ENCODE results near the gene SENP8. TPM values are rescaled to one million over a fixed set of nuclear protein-coding genes. Genes with fewer than 3 reads are reported as not detected.

The SENP8 gene
- total RNA-seq, 1 experiment from 2014 or later = 4.8 TPM

DNA sequence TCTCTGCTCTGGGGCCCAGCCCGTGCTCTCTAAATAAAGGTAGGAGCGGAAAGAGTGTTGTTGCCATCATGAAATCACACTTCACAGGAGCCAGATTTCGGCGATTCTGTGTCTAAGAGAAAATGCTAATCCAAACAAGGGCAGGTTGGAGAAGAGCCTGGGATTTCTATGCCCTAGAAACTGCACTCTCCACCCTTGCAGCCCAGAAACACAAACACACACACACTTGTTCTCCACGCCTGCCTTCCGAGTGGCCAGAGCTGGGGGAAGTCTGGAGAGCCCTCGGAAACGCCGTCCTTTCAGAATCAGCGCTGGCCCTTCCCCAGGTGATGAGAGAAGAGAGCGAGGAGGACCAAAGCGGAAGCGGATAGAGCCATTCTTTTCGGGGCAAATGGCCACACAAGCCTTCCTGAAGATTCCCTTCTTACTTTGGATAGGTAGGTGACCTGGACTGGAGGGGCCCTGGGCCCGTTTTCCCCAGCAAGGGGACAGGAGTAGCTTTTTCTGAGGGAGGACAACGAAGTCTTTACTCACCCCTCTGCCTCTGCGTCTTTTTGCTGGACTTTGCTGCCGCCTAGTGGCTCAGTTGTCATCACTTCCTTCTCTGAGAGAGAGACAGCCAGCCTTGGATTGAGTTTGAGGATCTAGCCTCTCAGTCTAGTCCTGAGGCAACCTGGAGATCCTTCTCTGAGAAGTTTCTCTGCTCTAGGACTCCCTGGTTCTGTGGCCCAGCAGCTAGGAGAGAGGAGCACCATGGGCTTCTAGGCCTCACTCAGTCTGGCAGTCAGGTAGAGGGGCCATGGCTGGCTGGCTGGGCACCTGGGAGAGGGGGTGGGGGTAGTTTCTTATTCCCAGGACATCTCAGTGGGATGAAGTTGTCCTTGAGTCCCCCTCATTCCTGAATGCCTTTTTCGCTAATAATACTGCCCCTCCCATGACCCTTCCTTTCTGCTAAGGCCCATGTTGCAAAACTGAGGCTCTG lies 37.7 kb downstream of the SENP8 start:
- peak; percentile 83 for DNase-seq
- H3K36me3 ChIP-seq (replicated peaks; ENCODE audit: control insufficient read depth, insufficient read depth, low read length) = no peaks in the 10 kb centered on the region
- no peaks in the 10 kb centered on the region for H3K27me3 ChIP-seq (ENCODE audit: control insufficient read depth, insufficient read depth, low read length)
- H3K4me3 ChIP-seq (ENCODE audit: insufficient read depth, low read depth, low read length) = no peak overlapping the region

DNA sequence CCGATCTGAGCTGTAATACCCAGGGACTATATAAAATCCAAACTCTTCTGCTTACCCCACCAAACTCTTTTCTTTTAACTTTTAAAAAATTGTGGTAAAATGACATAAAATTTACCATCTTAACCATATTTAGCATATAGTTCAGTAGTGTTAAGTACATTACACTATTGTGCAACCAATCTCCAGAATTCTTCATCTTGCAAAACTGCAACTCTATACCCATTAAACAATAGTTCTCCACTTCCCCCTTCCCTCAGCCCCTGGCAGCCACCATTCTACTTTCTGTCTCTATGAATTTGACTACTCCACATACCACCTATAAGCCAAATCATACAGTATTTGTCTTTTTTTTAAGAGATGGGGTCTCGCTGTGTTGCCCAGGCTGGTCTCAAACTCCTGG lies 38.7 kb downstream of the SENP8 start:
- H3K27me3 ChIP-seq (ENCODE audit: control insufficient read depth, insufficient read depth, low read length) = no peaks in the 10 kb centered on the region
- no peak overlapping the region for H3K4me3 ChIP-seq (ENCODE audit: insufficient read depth, low read depth, low read length)
- no peaks in the 10 kb centered on the region for H3K36me3 ChIP-seq (replicated peaks; ENCODE audit: control insufficient read depth, insufficient read depth, low read length)
- DNase-seq = no peak

DNA sequence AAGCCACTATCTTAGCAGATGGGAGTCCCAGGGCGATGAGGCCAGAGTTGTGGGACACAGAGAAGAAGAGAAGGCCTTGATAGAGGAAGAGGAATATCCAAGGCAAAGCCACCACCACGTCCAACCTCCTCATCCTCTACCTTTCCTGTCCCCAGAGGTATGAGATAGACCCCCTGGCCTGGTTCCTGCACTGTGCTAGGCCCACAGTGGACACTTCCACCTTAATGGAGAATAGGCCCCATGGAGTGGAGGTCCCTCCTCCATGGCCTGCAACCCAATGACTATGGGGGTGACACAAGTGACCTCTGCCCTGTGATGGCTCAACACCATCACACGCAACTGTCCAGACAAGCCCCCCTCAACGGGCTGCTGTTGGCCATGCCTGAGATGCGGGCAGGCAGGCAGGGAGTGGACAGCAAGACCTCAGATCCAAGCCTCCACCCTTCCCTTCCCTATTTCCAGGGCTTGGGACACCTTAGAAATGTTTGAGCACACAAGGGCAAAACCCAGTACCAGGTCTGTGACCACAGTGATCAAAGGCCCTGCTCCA lies 42.6 kb downstream of the SENP8 start:
- no peaks in the 10 kb centered on the region for H3K36me3 ChIP-seq (replicated peaks; ENCODE audit: control insufficient read depth, insufficient read depth, low read length)
- H3K4me3 ChIP-seq (ENCODE audit: insufficient read depth, low read depth, low read length) = no peak overlapping the region
- no peaks in the 10 kb centered on the region for H3K27me3 ChIP-seq (ENCODE audit: control insufficient read depth, insufficient read depth, low read length)
- no peak for DNase-seq

DNA sequence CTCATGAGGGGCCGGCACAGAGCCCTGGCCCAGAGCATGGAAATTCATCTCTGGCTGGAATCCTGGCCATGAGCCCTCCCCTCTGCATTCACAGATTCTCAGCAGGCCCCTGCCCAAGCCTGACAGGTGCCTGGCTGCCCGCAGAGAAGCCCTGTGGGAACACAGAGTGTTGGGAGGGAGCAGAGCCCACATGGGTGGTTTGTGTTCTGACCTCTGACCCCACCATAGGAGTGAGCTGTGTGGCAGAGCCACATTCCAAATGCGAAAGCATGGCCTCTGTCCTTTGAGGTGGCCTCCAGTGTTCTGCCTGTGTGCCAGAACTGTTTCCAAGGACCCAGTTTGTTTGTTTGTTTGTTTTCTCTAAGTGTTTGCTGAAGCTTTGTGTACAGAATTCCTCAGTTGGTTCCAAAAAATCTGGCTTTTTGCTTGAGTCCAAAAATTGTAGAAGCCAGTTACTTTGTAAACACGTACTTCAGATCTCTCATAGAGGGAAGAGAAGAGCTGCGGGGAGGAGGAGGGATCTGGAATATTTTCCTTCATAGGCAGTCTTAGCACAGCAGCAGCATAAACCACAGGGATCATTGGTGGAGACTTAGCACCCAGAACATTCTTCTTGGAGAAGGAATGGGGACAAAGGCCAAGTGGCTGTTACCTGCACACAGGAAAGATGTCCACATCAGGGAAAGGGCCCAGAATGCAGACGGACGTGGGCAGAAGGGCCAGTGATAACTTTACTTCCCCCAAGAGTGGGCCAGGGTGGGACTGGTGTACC lies 43.3 kb downstream of the SENP8 start:
- Histone ChIP-seq H3K36me3 (replicated peaks; ENCODE audit: control insufficient read depth, insufficient read depth, low read length) (no peaks in the 10 kb centered on the region), H3K4me3 (ENCODE audit: insufficient read depth, low read depth, low read length) (no peak overlapping the region), H3K27me3 (ENCODE audit: control insufficient read depth, insufficient read depth, low read length) (no peaks in the 10 kb centered on the region)
- no peak for DNase-seq

DNA sequence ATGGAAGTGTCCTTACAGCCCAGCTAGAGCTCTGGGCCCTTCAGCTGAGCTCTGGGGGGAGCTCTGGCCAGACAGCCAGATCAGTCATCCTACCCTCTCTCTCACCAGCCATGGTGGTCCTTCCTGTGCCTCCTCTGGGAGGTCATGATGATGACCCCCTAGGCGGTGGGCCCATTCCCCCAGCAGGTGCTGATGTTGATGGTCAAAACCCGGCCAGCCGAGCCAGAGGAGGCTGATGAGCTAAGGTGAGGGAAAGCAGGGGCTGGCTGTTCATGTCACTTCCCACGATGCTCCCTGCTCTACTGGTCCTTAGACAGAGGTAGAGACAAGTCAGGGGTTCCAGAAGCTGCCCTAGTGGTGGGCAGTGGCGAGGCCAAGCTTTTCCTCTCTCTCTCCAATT lies 44.4 kb downstream of the SENP8 start:
- H3K4me3 ChIP-seq (ENCODE audit: insufficient read depth, low read depth, low read length) = no peak overlapping the region
- no peak for DNase-seq
- no peaks in the 10 kb centered on the region for H3K36me3 ChIP-seq (replicated peaks; ENCODE audit: control insufficient read depth, insufficient read depth, low read length)

DNA sequence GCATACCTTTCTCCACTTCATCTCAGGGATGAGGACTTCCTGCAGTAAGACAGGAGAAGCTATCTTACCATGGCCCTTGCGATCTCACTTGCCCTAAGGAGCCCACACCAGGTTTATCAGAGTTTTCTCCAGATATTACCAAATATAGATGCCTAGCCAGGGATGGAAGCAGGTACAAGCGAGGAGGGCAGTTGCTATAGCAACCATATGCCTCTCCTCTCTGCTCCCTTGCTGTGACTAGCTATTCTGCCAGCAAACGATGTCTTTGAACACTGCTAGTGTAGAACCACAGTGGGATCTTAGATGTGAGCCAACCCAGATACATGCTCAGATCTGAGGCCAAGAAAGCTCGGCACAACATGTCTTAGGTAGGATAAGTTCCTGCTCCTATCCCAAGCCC lies 45.5 kb downstream of the SENP8 start:
- Histone ChIP-seq H3K27me3 (ENCODE audit: control insufficient read depth, insufficient read depth, low read length) (no peaks in the 10 kb centered on the region), H3K4me3 (ENCODE audit: insufficient read depth, low read depth, low read length) (no peak overlapping the region), H3K36me3 (replicated peaks; ENCODE audit: control insufficient read depth, insufficient read depth, low read length) (no peaks in the 10 kb centered on the region)
- no peak for DNase-seq

More for the DNA sequence above, 44.4 kb downstream of the SENP8 start:
- no peaks in the 10 kb centered on the region for H3K27me3 ChIP-seq (ENCODE audit: control insufficient read depth, insufficient read depth, low read length)

DNA sequence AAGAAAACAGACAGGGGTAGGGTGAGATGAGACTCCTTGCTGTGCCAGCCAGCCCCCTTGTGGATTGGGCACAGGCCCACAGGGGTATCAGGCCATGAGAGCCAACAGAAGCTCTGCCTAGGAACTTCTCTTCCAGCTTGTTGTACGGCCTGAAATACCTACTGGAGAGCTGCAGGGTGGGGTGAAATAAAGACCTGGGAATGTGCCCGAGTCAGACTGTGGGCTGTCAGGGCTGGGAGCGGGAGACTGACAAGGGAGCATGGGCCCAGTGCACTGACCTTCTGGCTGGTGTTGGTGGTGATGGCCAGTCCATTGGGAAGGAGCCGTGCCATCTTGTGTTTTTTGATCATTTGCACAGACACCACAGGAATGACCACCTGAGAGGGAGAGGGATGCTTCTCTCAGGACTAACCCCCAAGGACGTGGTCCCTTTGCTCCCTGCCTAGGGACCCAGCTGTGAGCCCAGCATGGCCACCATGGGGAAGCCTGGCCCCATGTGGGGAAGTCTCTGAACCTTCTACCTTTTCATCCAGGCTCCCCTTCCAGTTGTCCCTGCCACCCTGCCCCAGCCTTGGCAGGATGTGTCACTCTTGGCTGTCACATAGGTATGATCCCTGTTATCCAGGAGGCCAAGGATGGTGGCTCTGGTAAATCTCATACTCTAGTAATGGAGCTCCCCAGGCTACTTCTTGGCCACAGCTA lies 48.7 kb downstream of the SENP8 start:
- H3K27me3 ChIP-seq (ENCODE audit: control insufficient read depth, insufficient read depth, low read length) = no peaks in the 10 kb centered on the region
- DNase-seq = no peak
- no peak overlapping the region for H3K4me3 ChIP-seq (ENCODE audit: insufficient read depth, low read depth, low read length)
- no peaks in the 10 kb centered on the region for H3K36me3 ChIP-seq (replicated peaks; ENCODE audit: control insufficient read depth, insufficient read depth, low read length)

DNA sequence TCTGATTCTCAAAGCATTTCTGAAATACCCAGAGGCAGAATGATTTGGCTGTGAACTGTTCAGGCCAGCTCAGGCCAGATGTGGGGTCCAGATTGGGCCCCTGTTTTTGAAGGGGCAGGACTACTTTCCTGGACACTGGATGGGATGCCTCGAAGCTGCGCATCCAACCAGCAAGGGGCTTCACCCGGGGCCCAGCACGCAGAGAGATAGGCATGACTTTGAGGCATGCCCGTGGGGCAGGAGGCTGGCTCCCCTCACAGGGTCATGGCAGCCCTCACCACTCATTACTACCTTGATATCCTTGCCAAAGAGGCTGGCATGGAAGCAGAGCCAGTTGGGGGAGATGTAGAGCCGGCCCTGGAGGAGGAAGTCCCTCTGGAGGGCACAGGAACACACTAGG lies 49.2 kb downstream of the SENP8 start:
- Histone ChIP-seq H3K36me3 (replicated peaks; ENCODE audit: control insufficient read depth, insufficient read depth, low read length) (no peaks in the 10 kb centered on the region), H3K4me3 (ENCODE audit: insufficient read depth, low read depth, low read length) (no peak overlapping the region), H3K27me3 (ENCODE audit: control insufficient read depth, insufficient read depth, low read length) (no peaks in the 10 kb centered on the region)
- no peak for DNase-seq

DNA sequence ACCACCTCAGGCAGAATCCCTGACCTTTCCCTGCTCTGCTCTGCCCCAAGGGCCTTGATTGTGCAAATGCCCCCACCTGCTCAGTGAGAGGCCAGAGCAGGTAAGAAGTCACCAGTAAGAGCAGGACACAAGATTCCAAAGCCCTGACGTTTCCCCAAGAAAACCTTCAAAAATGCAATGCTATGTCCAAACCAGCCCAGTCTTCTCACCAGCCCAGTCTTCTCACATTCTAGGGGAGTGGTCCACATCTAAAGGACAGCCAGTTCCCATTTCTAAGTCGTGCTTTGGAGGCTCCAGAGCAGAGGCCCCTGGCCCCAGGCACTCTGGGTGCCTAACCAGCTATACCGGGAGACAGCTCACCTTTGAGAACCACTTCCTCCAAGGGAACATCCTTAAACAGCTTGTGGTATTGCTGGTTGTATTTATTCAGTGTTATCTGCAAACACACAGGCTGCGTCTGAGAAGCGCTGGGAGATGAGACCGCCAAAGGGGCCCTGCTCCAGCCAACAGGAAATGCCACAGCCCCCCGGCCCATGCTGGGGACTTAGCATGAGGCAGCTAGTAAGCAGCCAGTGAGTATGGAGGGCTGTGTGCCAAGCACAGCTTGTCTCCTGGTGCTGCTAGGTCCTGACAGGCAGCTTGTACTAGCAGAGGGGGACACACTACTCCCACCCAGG lies 50.1 kb downstream of the SENP8 start:
- H3K27me3 ChIP-seq (ENCODE audit: control insufficient read depth, insufficient read depth, low read length) = no peaks in the 10 kb centered on the region
- DNase-seq = no peak
- H3K4me3 ChIP-seq (ENCODE audit: insufficient read depth, low read depth, low read length) = no peak overlapping the region
- no peaks in the 10 kb centered on the region for H3K36me3 ChIP-seq (replicated peaks; ENCODE audit: control insufficient read depth, insufficient read depth, low read length)

DNA sequence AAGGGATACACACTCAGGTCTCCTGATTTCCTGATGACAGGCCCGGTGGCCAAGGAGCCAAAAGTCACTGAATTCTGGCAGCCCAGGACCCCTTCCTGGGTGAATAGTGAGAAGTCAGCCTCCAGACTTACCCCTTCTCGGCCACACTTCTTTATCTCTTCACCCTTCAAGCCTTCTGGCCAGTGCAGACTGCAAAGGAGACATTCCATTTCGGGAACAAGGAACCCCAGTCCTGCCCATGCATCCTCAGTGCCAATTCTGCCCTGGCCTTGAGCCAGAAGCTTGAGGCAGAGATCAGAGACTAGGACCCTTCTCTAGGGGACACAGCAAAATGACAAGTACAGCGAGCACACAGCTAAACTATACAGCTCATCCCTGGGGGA lies 50.6 kb downstream of the SENP8 start:
- Histone ChIP-seq H3K4me3 (ENCODE audit: insufficient read depth, low read depth, low read length) (no peak overlapping the region), H3K27me3 (ENCODE audit: control insufficient read depth, insufficient read depth, low read length) (no peaks in the 10 kb centered on the region), H3K36me3 (replicated peaks; ENCODE audit: control insufficient read depth, insufficient read depth, low read length) (no peaks in the 10 kb centered on the region)
- no peak for DNase-seq

DNA sequence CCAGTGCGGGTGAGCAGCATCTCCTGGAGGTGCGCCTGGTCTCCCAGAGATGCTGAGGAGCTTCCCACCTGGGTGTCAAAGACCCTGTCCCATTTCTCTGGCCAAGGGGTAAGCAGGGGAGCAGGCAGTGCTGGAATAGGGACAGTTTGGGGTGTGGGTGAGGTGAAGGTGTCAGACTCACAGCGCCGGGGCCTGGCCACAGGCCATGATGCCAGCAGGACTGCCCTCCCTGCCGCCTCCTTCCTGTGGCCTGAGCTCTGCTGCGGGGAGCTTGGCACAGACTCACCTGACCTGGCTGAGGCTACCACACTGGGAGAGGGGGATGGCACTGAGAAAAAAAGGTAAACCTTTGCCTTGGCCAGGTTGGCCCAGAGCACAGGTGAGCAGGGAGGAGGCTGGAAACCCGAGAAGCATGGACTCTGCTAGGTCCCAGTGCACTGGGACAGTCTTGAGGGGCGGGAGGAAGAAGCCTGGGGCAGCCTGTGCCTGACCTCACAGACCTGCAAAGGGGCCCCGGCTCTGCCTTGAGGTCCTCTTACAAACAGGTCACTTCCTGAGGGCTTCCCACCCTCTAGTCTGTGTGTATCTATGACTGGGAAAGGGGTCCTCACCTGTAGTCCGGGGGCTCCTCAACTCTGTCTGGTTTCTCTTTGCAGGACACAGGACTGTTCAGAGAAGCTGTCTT lies 51.2 kb downstream of the SENP8 start:
- H3K4me3 ChIP-seq (ENCODE audit: insufficient read depth, low read depth, low read length) = no peak overlapping the region
- H3K27me3 ChIP-seq (ENCODE audit: control insufficient read depth, insufficient read depth, low read length) = no peaks in the 10 kb centered on the region
- no peaks in the 10 kb centered on the region for H3K36me3 ChIP-seq (replicated peaks; ENCODE audit: control insufficient read depth, insufficient read depth, low read length)
- no peak for DNase-seq

DNA sequence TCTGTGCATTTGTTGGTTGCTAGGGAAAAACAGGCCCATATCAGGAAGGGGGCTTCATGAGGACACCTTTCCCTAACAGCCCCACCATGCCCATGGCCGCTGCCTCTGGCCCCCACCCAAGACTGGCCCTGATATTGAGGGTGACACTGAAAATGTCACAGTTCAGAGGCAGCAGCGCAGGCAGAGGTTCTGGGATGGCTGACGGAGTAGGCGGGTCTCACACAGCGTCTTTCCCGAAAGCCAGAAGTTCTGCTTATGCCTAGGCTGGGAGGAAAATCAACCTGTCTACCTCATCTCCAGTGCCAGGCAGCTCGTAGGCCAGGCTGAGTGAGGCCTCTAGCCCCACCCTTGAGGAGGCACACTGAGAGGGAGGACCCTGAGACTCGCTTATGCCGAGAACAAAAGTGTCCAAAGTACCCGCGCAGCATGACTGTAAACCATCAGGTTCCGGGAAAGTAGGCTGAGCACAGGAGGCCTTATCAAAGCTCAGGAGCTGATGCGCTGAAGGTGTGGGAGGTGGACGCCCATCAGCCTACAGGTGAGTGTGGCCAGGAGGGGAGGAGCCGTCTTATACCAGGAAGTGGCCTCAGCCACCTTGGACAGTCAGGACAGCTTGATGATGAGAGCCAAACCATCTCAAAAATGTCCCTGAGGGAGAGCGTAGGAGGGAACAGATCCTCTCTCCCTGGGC lies 51.9 kb downstream of the SENP8 start:
- no peaks in the 10 kb centered on the region; the same call in 1 of the 2 replicates for H3K27me3 ChIP-seq (ENCODE audit: control insufficient read depth, insufficient read depth, low read length)
- no peak overlapping the region for H3K4me3 ChIP-seq (ENCODE audit: insufficient read depth, low read depth, low read length)
- no peaks in the 10 kb centered on the region for H3K36me3 ChIP-seq (replicated peaks; ENCODE audit: control insufficient read depth, insufficient read depth, low read length)
- DNase-seq = no peak

DNA sequence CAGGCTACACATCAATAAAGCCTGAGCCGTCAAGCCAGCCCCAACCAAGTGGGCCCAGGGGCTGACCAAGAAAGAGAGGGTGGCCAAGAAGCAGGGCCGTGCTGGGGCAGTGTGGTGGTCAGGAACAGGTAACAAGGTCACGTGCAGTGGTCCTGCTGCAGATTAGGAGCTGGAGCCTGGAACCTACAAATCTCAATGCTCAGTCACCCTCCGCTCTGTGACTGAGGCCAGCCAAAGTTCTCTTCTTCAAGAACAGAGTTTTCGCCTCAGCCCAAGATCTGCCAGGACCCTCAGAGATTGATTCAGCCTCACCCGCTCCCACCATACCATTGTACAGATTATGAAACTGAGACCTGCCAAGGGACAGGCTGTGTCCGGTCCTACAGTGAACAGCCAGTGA lies 52.5 kb downstream of the SENP8 start:
- DNase-seq = no peak
- no peak overlapping the region for H3K4me3 ChIP-seq (ENCODE audit: insufficient read depth, low read depth, low read length)
- no peaks in the 10 kb centered on the region; the same call in 1 of the 2 replicates for H3K27me3 ChIP-seq (ENCODE audit: control insufficient read depth, insufficient read depth, low read length)
- no peaks in the 10 kb centered on the region for H3K36me3 ChIP-seq (replicated peaks; ENCODE audit: control insufficient read depth, insufficient read depth, low read length)

Measured in H7 (cell line).